Measurements from ENCODE around the gene SUSD1.
A peak's percentile ranks its signal among the peaks of the same experiment; 100 is the strongest.
"Not testable (repeated sequence)": the region's sequence is repeated elsewhere in the genome, so short reads cannot be mapped to it uniquely, and the experiment has no call there.

Gene SUSD1

GRCh38 chr9:112094241-112094640 is 80.9 kb downstream of the SUSD1 start:
- DNase-seq: no peak

- DNase-seq: no peak
Measured at GRCh38 chr9:112093870-112094216, 81.3 kb downstream of the SUSD1 start.

GRCh38 chr9:112093147-112093869 is 81.8 kb downstream of the SUSD1 start:
- DNase-seq: no peak

- DNase-seq: peak in 1 of 2 experiments; percentile 1
Measured at GRCh38 chr9:112091810-112092209, 83.3 kb downstream of the SUSD1 start.

- DNase-seq: no peak
Measured at GRCh38 chr9:112087506-112087905, 87.6 kb downstream of the SUSD1 start.

GRCh38 chr9:112086627-112087026 is 88.5 kb downstream of the SUSD1 start:
- no peak for DNase-seq

- no peak for DNase-seq
Measured at GRCh38 chr9:112084907-112085306, 90.2 kb downstream of the SUSD1 start.

- DNase-seq: no peak
Measured at GRCh38 chr9:112084334-112084733, 90.8 kb downstream of the SUSD1 start.

- no peak for DNase-seq
Measured at GRCh38 chr9:112081918-112082729, 93.0 kb downstream of the SUSD1 start.

- no peak for DNase-seq
Measured at GRCh38 chr9:112080831-112081542, 94.1 kb downstream of the SUSD1 start.

- no peak for DNase-seq
Measured at GRCh38 chr9:112078432-112078831, 96.7 kb downstream of the SUSD1 start.

GRCh38 chr9:112076814-112077213 is 98.3 kb downstream of the SUSD1 start:
- no peak for DNase-seq

- no peak for DNase-seq
Measured at GRCh38 chr9:112075009-112075378, 100.1 kb downstream of the SUSD1 start.

GRCh38 chr9:112074250-112075008 is 100.7 kb downstream of the SUSD1 start:
- peak in 1 of 2 experiments; percentile 46 for DNase-seq

- DNase-seq: not testable (repeated sequence)
Measured at GRCh38 chr9:112073639-112074173, 101.4 kb downstream of the SUSD1 start.

GRCh38 chr9:112072721-112073638 is 102.1 kb downstream of the SUSD1 start:
- DNase-seq: no peak

- DNase-seq: no peak
Measured at GRCh38 chr9:112069318-112070169, 105.6 kb downstream of the SUSD1 start.

- DNase-seq: no peak
Measured at GRCh38 chr9:112065806-112066606, 109.1 kb downstream of the SUSD1 start.

GRCh38 chr9:112064871-112065270 is 110.2 kb downstream of the SUSD1 start:
- no peak for DNase-seq

GRCh38 chr9:112063586-112063985 is 111.5 kb downstream of the SUSD1 start:
- DNase-seq: no peak

Measured in NCI-H446 (cell line).